H9 (cell line): Measurements from ENCODE around the gene GXYLT2. TPM values are rescaled to one million over a fixed set of nuclear protein-coding genes. Genes with fewer than 3 reads are reported as not detected.

Experiments used
- DNase-seq: peaks from one replicate; pipeline ENCODE4 v3.0.0-alpha.2; 2017
- H2AFZ ChIP-seq: one replicate; pipeline ENCODE4 v1.6.1; 2013; ENCODE audit warnings: mild to moderate bottlenecking, low read length, control low read depth, moderate library complexity
- H2AK5ac ChIP-seq: 2 replicates; pipeline ENCODE4 v1.6.1; 2013; ENCODE audit warnings: low read length, control low read depth, mixed read lengths; ENCODE audit not compliant: insufficient read length
- H2BK120ac ChIP-seq: one replicate; pipeline ENCODE4 v1.6.1; 2013; ENCODE audit warnings: low read depth, mild to moderate bottlenecking, low read length, control low read depth, inconsistent platforms; ENCODE audit not compliant: poor library complexity, severe bottlenecking
- H2BK12ac ChIP-seq: 2 replicates; pipeline ENCODE4 v1.6.1; 2013; ENCODE audit warnings: low read length, control low read depth, mixed read lengths, low read depth; ENCODE audit not compliant: insufficient read length
- H2BK15ac ChIP-seq: 2 replicates; pipeline ENCODE4 v1.6.1; 2013; ENCODE audit warnings: low read depth, low read length, control low read depth
- H2BK20ac ChIP-seq: one replicate; pipeline ENCODE4 v1.6.1; 2013; ENCODE audit warnings: low read depth, mild to moderate bottlenecking, low read length, control low read depth, inconsistent platforms; ENCODE audit not compliant: poor library complexity, severe bottlenecking
- H2BK5ac ChIP-seq: 2 replicates; pipeline ENCODE4 v1.6.1; 2013; ENCODE audit warnings: low read length, control low read depth, mixed read lengths; ENCODE audit not compliant: insufficient read length
- H3K14ac ChIP-seq: 2 replicates; pipeline ENCODE4 v1.6.1; 2013; ENCODE audit warnings: low read length, control low read depth; ENCODE audit not compliant: insufficient read depth
- H3K18ac ChIP-seq: 2 replicates; pipeline ENCODE4 v1.6.1; 2013; ENCODE audit warnings: low read depth, mild to moderate bottlenecking, mixed read lengths, low read length, control low read depth; ENCODE audit not compliant: insufficient read length
- H3K23ac ChIP-seq: 2 replicates; pipeline ENCODE4 v1.6.1; 2013; ENCODE audit warnings: low read length, control low read depth, mixed read lengths, low read depth; ENCODE audit not compliant: insufficient read length
- H3K23me2 ChIP-seq: 2 replicates; pipeline ENCODE4 v1.6.1; 2013; ENCODE audit warnings: low read depth, mild to moderate bottlenecking, mixed read lengths, low read length, control low read depth; ENCODE audit not compliant: insufficient read length, poor library complexity, severe bottlenecking
- H3K27ac ChIP-seq: 2 replicates; pipeline ENCODE4 v1.5.1; 2013; ENCODE audit warnings: low read length, control low read depth, mixed read lengths, low read depth; ENCODE audit not compliant: insufficient read length
- H3K27me3 ChIP-seq: 2 replicates; pipeline ENCODE4 v1.6.1; 2013; ENCODE audit warnings: low read length, control low read depth, inconsistent platforms; ENCODE audit not compliant: insufficient read depth
- H3K4ac ChIP-seq: 2 replicates; pipeline ENCODE4 v1.6.1; 2013; ENCODE audit warnings: low read depth, mild to moderate bottlenecking, control low read depth, inconsistent platforms, low read length, moderate library complexity
- H3K4me1 ChIP-seq: 2 replicates; pipeline ENCODE4 v1.6.1; 2013; ENCODE audit warnings: low read length, control low read depth, inconsistent platforms; ENCODE audit not compliant: insufficient read depth
- H3K4me2 ChIP-seq: 2 replicates; pipeline ENCODE4 v1.6.1; 2013; ENCODE audit warnings: low read length, control low read depth, mixed read lengths; ENCODE audit not compliant: insufficient read length, insufficient read depth
- H3K56ac ChIP-seq: 2 replicates; pipeline ENCODE4 v1.6.1; 2013; ENCODE audit warnings: low read depth, mild to moderate bottlenecking, mixed read lengths, low read length, control low read depth; ENCODE audit not compliant: insufficient read length
- H3K79me1 ChIP-seq: 2 replicates; pipeline ENCODE4 v1.6.1; 2013; ENCODE audit warnings: low read depth, mild to moderate bottlenecking, moderate library complexity, low read length, control low read depth, inconsistent platforms; ENCODE audit not compliant: insufficient read depth, poor library complexity, severe bottlenecking
- H3K79me2 ChIP-seq: 2 replicates; pipeline ENCODE4 v1.6.1; 2013; ENCODE audit warnings: low read length, control low read depth, inconsistent platforms; ENCODE audit not compliant: insufficient read depth
- H3K9ac ChIP-seq: 2 replicates; pipeline ENCODE4 v1.6.1; 2013; ENCODE audit warnings: low read length, control low read depth, mixed read lengths; ENCODE audit not compliant: insufficient read length; ENCODE audit errors: extremely low read depth
- H3K9me3 ChIP-seq: one replicate; pipeline ENCODE4 v1.6.1; 2013; ENCODE audit warnings: low read depth, low read length, inconsistent platforms; ENCODE audit not compliant: control insufficient read depth
- H3T11ph ChIP-seq: one replicate; pipeline ENCODE4 v1.6.1; 2013; ENCODE audit warnings: mild to moderate bottlenecking, low read length, control low read depth, inconsistent platforms
- H4K20me1 ChIP-seq: one replicate; pipeline ENCODE4 v1.6.1; 2013; ENCODE audit not compliant: control insufficient read depth, insufficient read length, insufficient read depth
- H4K5ac ChIP-seq: 2 replicates; pipeline ENCODE4 v1.6.1; 2013; ENCODE audit warnings: low read depth, mild to moderate bottlenecking, mixed read lengths, low read length, control low read depth; ENCODE audit not compliant: insufficient read length
- H4K8ac ChIP-seq: replicated peaks from 2 replicates; pipeline ENCODE4 v1.6.1; 2013; ENCODE audit warnings: low read length, control low read depth, mixed read lengths, low read depth; ENCODE audit not compliant: insufficient read length
- H4K91ac ChIP-seq: 2 replicates; pipeline ENCODE4 v1.6.1; 2013; ENCODE audit warnings: low read depth, mild to moderate bottlenecking, moderate library complexity, mixed read lengths, low read length, control low read depth; ENCODE audit not compliant: insufficient read length
- H3K27ac Mint-ChIP-seq, 3 experiments: 2 replicates in 2 of 3; 3 replicates in 1 of 3; pipeline ENCODE4 v1.8.0; 2020 to 2021; ENCODE audit warnings: mixed read lengths in 3 of 3, mild to moderate bottlenecking in 1 of 3, moderate library complexity in 1 of 3
- H3K27me3 Mint-ChIP-seq: 2 replicates; pipeline ENCODE4 v1.8.0; 2021; ENCODE audit warnings: low read depth, mild to moderate bottlenecking, moderate library complexity, mixed read lengths
- H3K36me3 Mint-ChIP-seq, 3 experiments: 2 replicates in 2 of 3; 3 replicates in 1 of 3; pipeline ENCODE4 v1.8.0; 2020 to 2021; ENCODE audit warnings: low read depth in 3 of 3, mixed read lengths in 3 of 3; ENCODE audit not compliant: insufficient read depth in 1 of 3
- H3K4me1 Mint-ChIP-seq, 2 experiments: 2 replicates each; pipeline ENCODE4 v1.8.0; 2020; ENCODE audit warnings: mixed read lengths in 2 of 2
- H3K4me3 Mint-ChIP-seq, 2 experiments: 2 replicates in 1 of 2; 3 replicates in 1 of 2; pipeline ENCODE4 v1.8.0; 2020 to 2021; ENCODE audit warnings: mild to moderate bottlenecking in 2 of 2, mixed read lengths in 2 of 2, moderate library complexity in 1 of 2
- H3K9me3 Mint-ChIP-seq, 2 experiments: 2 replicates in 1 of 2; 3 replicates in 1 of 2; pipeline ENCODE4 v1.8.0; 2020; ENCODE audit warnings: mild to moderate bottlenecking in 2 of 2, mixed read lengths in 2 of 2, moderate library complexity in 1 of 2
- WGBS: extraction: QIAGEN DNeasy Blood & Tissue Kit; methylation state at CpG from one replicate; pipeline ENCODE4 v1.1.7; 2013; ENCODE audit warnings: missing lambda C conversion rate, low lambda C conversion rate, mixed read lengths; ENCODE audit not compliant: insufficient read length; ENCODE audit errors: extremely low coverage; 5-methylcytosine and 5-hydroxymethylcytosine counted together
- long read RNA-seq: library from polyadenylated mRNA; unstranded; transcript quantifications from one replicate; pipeline ENCODE4 v2.0.0, GENCODE V29; 2020
- total RNA-seq: library from RNA; stranded (reverse); gene quantifications from 2 replicates; pipeline ENCODE4 v1.2.1, GENCODE V29; 2021
- TF ChIP-seq, protein P1 (sequence below): fragments of 200-600 bp; sonication (generic); conservative IDR thresholded peaks from 3 replicates; pipeline ENCODE4 v1.8.0; 2021; ENCODE audit warnings: antibody characterized with exemption, mild to moderate bottlenecking

GXYLT2 gene, protein sequence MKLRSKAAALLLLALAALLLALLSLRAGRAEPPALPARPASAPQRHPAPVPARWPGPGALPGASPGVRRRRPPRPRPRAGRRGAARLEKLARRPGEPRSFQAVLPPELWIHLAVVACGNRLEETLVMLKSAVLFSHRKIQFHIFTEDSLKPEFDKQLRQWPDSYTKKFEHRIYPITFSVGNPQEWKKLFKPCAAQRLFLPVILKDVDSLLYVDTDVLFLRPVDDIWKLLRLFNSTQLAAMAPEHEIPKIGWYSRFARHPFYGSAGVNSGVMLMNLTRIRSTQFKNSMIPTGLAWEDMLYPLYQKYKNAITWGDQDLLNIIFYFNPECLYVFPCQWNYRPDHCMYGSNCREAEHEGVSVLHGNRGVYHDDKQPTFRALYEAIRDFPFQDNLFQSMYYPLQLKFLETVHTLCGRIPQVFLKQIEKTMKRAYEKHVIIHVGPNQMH
- total RNA-seq: 2.0 and 2.6 TPM in 2 replicates
- long read RNA-seq: 0 reads

DNA sequence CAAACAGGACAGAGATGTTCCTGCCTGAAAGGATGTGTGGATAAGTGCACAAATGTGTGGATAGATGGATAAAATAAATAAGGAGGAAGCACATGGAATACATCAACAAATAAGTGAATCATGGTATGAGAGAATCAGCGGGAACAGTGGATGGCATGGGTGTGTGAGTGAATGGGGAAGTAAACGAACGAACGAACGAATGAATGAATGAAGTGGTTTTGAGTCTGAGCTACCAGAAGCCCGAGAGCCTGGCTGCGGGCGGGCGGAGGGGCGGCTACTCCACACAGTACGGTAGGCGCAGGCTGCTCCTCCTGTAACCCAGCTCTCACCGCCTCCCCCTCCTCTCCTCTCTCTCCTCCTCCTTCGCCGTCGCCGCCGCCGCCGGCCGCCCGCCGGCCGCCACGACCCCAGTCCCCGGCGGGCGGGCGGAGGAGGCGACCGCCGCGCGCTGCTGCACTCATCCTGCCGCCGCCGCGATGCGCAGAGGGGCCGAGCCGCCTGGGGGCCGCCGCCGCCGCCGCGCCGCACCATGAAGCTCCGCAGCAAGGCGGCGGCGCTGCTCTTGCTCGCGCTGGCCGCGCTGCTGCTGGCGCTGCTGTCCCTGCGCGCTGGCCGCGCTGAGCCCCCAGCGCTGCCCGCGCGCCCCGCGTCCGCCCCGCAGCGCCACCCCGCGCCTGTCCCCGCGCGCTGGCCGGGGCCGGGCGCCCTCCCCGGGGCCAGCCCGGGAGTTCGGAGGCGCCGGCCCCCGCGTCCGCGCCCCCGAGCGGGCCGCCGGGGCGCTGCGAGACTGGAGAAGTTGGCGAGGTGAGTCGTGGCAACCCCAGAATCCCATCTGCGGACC lies at the start of gene GXYLT2:
TSS of gene GXYLT2 (plus strand) at position 342 of the 841 bp plus-strand sequence. CDS start at position 530, 188 bp downstream.
- Histone ChIP-seq H3K56ac (no peak within 1 kb of the TSS), H3K18ac (no peak within 1 kb of the TSS), H2BK120ac (no peak within 1 kb of the TSS), H2BK12ac (no peak within 1 kb of the TSS), H4K5ac (no peak within 1 kb of the TSS), H3K4me2 (peak within 1 kb of the TSS; percentile 88), H4K91ac (no peak within 1 kb of the TSS), H3K14ac (no peak within 1 kb of the TSS), H3K9ac (peak within 1 kb of the TSS; percentile 5), H3K79me2 (no peaks in the 10 kb centered on the region), H3K9me3 (no peaks in the 10 kb centered on the region), H3K4ac (no peak within 1 kb of the TSS), H3K23ac (no peak within 1 kb of the TSS), H2AK5ac (no peak within 1 kb of the TSS), H2BK20ac (no peak within 1 kb of the TSS), H2BK15ac (no peak within 1 kb of the TSS), H3T11ph (no peak within 1 kb of the TSS), H3K27ac (no peak within 1 kb of the TSS), H2BK5ac (no peak within 1 kb of the TSS), H3K4me1 (peaks cover 4% of the 10 kb centered on the region; the same call in 1 of the 2 replicates), H2AFZ (no peak within 1 kb of the TSS), H4K20me1 (no peaks in the 10 kb centered on the region), H3K27me3 (peaks cover 4% of the 10 kb centered on the region; the same call in 1 of the 2 replicates), H4K8ac (no peak within 1 kb of the TSS), H3K23me2 (peaks cover 6% of the 10 kb centered on the region), H3K79me1 (no peaks in the 10 kb centered on the region)
- Mint-ChIP-seq H3K4me1 (peaks cover 31 to 36% of the 10 kb centered on the region in 2 experiments), H3K4me3 (peak within 1 kb of the TSS; percentile 61 to 82), H3K9me3 (peaks cover 4 to 5% of the 10 kb centered on the region in 2 experiments; a peak in 4 of 5 replicates), H3K27me3 (peaks cover 72% of the 10 kb centered on the region), H3K36me3 (peaks cover 0 to 4% (median 4%) of the 10 kb centered on the region in 3 experiments; a peak in 6 of 7 replicates), H3K27ac (no peak within 1 kb of the TSS)
- peak; percentile 87 for DNase-seq
- TF ChIP-seq, protein P1, sequence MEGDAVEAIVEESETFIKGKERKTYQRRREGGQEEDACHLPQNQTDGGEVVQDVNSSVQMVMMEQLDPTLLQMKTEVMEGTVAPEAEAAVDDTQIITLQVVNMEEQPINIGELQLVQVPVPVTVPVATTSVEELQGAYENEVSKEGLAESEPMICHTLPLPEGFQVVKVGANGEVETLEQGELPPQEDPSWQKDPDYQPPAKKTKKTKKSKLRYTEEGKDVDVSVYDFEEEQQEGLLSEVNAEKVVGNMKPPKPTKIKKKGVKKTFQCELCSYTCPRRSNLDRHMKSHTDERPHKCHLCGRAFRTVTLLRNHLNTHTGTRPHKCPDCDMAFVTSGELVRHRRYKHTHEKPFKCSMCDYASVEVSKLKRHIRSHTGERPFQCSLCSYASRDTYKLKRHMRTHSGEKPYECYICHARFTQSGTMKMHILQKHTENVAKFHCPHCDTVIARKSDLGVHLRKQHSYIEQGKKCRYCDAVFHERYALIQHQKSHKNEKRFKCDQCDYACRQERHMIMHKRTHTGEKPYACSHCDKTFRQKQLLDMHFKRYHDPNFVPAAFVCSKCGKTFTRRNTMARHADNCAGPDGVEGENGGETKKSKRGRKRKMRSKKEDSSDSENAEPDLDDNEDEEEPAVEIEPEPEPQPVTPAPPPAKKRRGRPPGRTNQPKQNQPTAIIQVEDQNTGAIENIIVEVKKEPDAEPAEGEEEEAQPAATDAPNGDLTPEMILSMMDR: no peak
- no CpG with 5 or more reads among the region's 96 CpGs for WGBS
